Inflammatory macrophage treated with lipopolysaccharide for 1 hour (primary cell): ENCODE measurements around the gene KIR2DL3.
"Not testable (repeated sequence)": the region's sequence is repeated elsewhere in the genome, so short reads cannot be mapped to it uniquely, and the experiment has no call there.

Experiments used
- DNase-seq, 2 donors: peaks; one replicate each; pipeline ENCODE4 v3.0.0-alpha.2; 2020 to 2022

The KIR2DL3 gene

GRCh38 chr19:54738306-54738705, at the start of gene KIR2DL3:
Gene KIR2DL3 (plus strand): TSS chr19:54738513. CDS start chr19:54738546, 33 bp downstream.
- DNase-seq = not testable (repeated sequence)

- DNase-seq = peak in 1 of 2 donors; percentile 38
These were observed 46.6 kb upstream of the KIR2DL3 start for GRCh38 chr19:54691582-54692297.

GRCh38 chr19:54692298-54692615, 46.1 kb upstream of the KIR2DL3 start:
- DNase-seq = no peak

- no peak for DNase-seq
These were observed 43.7 kb upstream of the KIR2DL3 start for GRCh38 chr19:54694648-54695047.

GRCh38 chr19:54696117-54696548, 42.2 kb upstream of the KIR2DL3 start:
- DNase-seq = no peak

GRCh38 chr19:54696766-54697165, 41.5 kb upstream of the KIR2DL3 start:
- DNase-seq = no peak

GRCh38 chr19:54697716-54698115, 40.6 kb upstream of the KIR2DL3 start:
- DNase-seq = not testable (repeated sequence)

GRCh38 chr19:54704928-54705327, 33.4 kb upstream of the KIR2DL3 start:
- DNase-seq = no peak

GRCh38 chr19:54707962-54708361, 30.4 kb upstream of the KIR2DL3 start:
- no peak for DNase-seq

- no peak for DNase-seq
These were observed 29.5 kb upstream of the KIR2DL3 start for GRCh38 chr19:54708781-54709180.

- DNase-seq = no peak
These were observed 28.9 kb upstream of the KIR2DL3 start for GRCh38 chr19:54709212-54709948.

GRCh38 chr19:54709956-54710355, 28.4 kb upstream of the KIR2DL3 start:
- DNase-seq = not testable (repeated sequence)

GRCh38 chr19:54724142-54724541, 14.2 kb upstream of the KIR2DL3 start, which contains the start of gene KIR3DL3:
Gene KIR3DL3 (plus strand): TSS chr19:54724442. CDS start chr19:54724497, 55 bp downstream.
- DNase-seq = no peak

GRCh38 chr19:54724644-54725043, 13.7 kb upstream of the KIR2DL3 start:
- no peak for DNase-seq

- no peak for DNase-seq
These were observed 13.0 kb upstream of the KIR2DL3 start for GRCh38 chr19:54725321-54725720.

- DNase-seq = no peak
These were observed 10.8 kb upstream of the KIR2DL3 start for GRCh38 chr19:54727562-54727961.

GRCh38 chr19:54728167-54728566, 10.1 kb upstream of the KIR2DL3 start:
- DNase-seq = no peak

- DNase-seq = no peak
These were observed 8.7 kb upstream of the KIR2DL3 start for GRCh38 chr19:54729416-54730188.

GRCh38 chr19:54731191-54731590, 7.1 kb upstream of the KIR2DL3 start:
- DNase-seq = no peak

GRCh38 chr19:54738715-54739114, 402 bp downstream of the KIR2DL3 start:
- no peak for DNase-seq

GRCh38 chr19:54739587-54740497, 1.5 kb downstream of the KIR2DL3 start:
- DNase-seq = no peak

- DNase-seq = peak in 1 of 2 donors; percentile 19
These were observed 3.6 kb downstream of the KIR2DL3 start for GRCh38 chr19:54741950-54742349.
